ENCODE data around the gene PIP5K1B.

- no peak for TF ChIP-seq POLR2AphosphoS5 (IDR thresholded peaks at IDR 0.05; ENCODE audit: low read depth, low read length)
- TF ChIP-seq TAF1 (IDR thresholded peaks at IDR 0.05; ENCODE audit: borderline replicate concordance, insufficient read depth, low read length) = no peak
Observed at GRCh38 chr9:68685770-68686169, 19.3 kb upstream of the PIP5K1B start.

Measured in PFSK-1 (cell line).